Activated T-cell treated with anti-CD3 and anti-CD28 coated beads for 48 hours (primary cell): Measurements from ENCODE around the gene ABCA7.

ENCODE experiments used
- DNase-seq: peaks from one replicate; pipeline ENCODE4 v3.0.0-alpha.2; 2020; ENCODE audit warnings: low read depth

ABCA7 gene

GRCh38 chr19:1039646-1040475, at the start of gene ABCA7:
Gene ABCA7, plus strand, starts transcription at chr19:1040107. Its CDS starts 1,255 bp downstream, at chr19:1041362.
- DNase-seq: peak; percentile 100

GRCh38 chr19:990119-990571, 49.8 kb upstream of the ABCA7 start:
- DNase-seq: no peak

GRCh38 chr19:990746-991145, 49.2 kb upstream of the ABCA7 start:
- DNase-seq: no peak

- DNase-seq: peak; percentile 69
Measured at GRCh38 chr19:991174-991931, 48.6 kb upstream of the ABCA7 start.

DNA sequence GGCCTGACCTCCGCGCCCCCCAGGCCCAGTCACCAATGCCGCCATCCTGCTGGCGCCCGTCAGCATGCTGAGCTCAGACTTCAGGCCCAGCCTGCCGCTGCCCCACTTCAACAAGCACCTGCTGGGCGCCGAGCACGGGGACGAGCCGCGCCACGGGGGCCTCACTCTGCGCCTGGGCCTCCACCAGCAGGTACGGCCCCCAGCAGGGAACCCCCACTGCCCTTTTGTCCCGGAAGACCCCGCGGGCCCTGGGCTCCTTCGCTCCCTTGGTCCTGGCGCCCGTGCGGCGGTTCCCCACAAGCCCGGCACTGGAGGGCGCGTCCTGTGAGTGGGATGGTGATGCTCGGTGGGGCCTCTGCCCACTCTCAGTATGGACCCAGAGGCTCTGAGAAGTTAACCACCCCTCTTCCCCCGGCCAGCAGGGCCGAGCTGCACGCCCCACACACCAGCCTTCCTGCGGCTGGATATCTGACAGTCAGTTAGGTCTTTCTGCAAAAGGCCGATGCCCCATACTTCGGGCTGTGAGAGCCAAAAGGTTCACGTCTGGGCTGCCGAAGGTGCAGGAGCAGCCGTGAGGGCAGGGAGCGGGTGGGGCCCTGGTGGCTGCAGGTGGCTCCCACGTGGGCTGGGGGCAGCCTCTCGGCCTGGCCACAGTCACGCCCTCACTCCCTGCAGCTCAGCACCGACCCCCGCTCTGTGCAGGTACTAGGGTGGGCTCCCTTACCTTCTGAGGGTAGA, 47.8 kb upstream of the ABCA7 start:
- DNase-seq: no peak

DNA sequence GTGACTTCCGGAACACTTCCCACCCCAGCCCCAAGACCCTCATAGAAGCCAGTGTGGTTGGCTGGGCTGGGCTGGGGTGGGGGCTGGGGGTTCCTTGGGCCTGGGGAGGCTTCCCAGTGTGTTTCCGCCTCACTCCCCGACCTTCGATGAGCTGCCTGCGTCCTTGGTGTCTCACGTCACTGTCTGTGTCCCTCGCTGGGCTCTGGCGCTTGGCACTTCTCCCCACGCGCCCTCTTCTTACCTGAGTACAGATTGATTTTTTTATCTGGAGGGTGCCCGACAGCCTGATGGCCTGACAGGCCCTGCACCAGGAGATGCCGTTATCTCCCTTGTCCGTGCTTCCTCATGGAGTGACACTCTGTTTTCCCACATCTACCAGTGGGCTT, 47.2 kb upstream of the ABCA7 start:
- no peak for DNase-seq

GRCh38 chr19:993361-993830, 46.5 kb upstream of the ABCA7 start:
- no peak for DNase-seq

- DNase-seq: no peak
Measured at GRCh38 chr19:993831-994393, 46.0 kb upstream of the ABCA7 start.

- no peak for DNase-seq
Measured at GRCh38 chr19:994516-994915, 45.4 kb upstream of the ABCA7 start.

- DNase-seq: no peak
Measured at GRCh38 chr19:995051-995827, 44.7 kb upstream of the ABCA7 start.

GRCh38 chr19:996051-996838, 43.7 kb upstream of the ABCA7 start:
- DNase-seq: peak; percentile 48

GRCh38 chr19:998064-998463, 41.8 kb upstream of the ABCA7 start:
- DNase-seq: no peak

DNA sequence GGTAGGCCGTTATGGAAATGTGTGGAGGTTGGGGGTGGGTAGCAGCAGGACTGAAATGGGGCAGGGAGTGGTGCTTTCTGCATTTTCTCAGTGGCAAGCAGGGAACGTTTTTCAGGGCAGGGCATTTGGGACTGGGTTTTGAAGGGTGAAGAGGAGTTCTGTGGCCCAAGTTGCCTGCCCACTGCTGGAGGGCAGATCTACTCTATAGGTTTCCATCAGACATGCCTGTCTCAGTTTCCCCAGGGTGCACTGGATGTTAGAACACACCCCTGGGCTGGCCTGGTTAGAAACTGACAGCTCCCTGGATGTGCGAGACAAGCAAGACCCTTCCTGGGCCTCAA, 40.6 kb upstream of the ABCA7 start:
- no peak for DNase-seq

DNA sequence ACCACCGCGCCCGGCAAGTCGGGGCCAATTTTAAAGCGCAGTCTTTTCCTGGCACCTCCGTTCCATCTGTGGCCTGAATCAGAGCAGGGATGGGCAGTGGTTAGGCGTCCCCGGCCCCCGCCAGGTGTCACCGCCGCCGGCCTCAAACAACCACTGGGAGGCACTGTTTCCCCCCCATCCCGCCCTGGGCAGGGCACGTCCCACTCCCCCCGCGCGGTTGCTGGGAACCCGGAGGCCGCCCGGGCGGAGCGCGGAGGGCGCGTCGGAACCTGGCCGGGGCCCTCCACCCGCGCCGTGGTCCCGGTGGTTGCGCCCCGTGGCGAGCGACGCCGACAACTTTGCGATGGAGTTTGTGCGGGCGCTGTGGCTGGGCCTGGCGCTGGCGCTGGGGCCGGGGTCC, 39.8 kb upstream of the ABCA7 start, which contains the start of gene GRIN3B:
GRIN3B (plus strand) TSS at position 325 of the 400 bp plus-strand sequence; CDS start at position 344, 19 bp downstream.
- peak; percentile 70 for DNase-seq

DNA sequence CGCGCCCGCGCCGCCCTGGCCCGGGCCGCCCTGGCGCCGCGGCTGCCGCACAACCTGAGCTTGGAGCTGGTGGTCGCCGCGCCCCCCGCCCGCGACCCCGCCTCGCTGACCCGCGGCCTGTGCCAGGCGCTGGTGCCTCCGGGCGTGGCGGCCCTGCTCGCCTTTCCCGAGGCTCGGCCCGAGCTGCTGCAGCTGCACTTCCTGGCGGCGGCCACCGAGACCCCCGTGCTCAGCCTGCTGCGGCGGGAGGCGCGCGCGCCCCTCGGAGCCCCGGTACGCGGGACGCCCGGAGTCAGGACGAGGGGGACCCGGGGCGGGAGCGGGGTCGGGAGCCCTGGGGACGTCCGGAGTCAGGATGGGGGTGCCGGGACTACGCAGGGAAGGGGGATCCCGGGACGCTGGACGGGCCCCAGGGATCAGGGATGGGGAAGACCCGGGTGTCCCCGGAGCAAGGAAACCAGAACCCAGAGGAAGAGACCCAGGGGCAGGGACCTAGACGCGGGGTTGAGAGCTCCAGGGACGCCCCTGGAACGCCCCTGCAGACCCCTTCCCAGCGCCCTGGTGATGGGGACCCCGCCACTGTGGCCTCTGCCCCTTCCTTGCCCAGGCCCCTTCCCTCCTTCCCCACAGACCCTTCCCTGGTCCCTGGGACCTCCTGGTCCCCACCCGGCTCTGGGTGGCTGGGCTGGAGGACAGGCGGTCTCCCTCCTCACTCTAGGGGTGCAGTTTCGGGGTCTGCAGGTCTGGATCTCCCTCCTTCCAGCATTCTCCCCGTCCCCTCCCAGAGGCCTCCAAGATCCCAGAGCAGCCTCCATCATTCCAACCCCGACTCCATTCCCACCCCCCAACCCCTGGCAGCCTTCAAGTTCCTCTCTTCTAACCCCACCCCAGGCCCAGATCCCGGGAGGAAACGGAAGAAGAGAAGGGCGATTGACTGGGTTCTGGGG, 39.0 kb upstream of the ABCA7 start:
- DNase-seq: no peak

DNA sequence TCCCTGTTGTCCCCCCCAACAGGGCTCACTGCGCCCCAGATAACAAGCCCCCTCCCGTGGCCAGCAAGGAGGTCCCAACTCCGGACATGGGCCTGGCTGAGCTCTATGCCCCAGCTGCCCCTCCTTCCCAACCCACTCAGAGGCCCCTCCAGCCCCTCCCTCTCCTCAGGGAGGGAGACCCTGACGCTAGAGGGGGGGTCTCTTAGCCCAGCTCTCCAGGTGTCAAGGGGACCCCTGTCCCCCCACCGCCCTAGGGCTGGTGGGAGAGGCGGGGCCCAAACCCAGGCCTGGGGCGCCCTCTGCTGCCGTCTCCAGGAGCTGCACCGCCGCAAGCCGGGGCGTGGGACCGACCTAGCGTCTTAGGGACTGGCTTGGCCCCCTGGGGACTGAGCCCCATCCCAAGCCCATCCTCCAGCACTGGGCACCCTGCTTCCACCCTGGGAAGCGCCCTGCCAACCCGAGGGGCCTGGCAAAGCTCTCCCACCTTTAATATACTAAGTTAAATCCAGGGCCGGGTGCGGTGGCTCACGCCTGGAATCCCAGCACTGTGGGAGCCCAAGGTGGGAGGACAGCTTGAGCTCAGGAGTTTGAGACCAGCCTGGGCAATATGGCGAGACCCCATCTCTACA, 38.3 kb upstream of the ABCA7 start:
- DNase-seq: peak; percentile 71

- DNase-seq: no peak
Measured at GRCh38 chr19:1002600-1002999, 37.3 kb upstream of the ABCA7 start.

DNA sequence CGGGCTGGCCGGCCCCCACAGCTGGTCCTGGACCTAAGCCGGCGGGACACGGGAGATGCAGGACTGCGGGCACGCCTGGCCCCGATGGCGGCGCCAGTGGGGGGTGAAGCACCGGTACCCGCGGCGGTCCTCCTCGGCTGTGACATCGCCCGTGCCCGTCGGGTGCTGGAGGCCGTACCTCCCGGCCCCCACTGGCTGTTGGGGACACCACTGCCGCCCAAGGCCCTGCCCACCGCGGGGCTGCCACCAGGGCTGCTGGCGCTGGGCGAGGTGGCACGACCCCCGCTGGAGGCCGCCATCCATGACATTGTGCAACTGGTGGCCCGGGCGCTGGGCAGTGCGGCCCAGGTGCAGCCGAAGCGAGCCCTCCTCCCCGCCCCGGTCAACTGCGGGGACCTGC, 36.6 kb upstream of the ABCA7 start:
- no peak for DNase-seq
